Measurements from ENCODE around the gene CELF1. TPM values are rescaled to one million over a fixed set of nuclear protein-coding genes. Genes with fewer than 3 reads are reported as not detected.

Gene CELF1
- total and polyA plus RNA-seq, 3 donors from 2014 or later = 74.3 to 208 (median 193) TPM

DNA sequence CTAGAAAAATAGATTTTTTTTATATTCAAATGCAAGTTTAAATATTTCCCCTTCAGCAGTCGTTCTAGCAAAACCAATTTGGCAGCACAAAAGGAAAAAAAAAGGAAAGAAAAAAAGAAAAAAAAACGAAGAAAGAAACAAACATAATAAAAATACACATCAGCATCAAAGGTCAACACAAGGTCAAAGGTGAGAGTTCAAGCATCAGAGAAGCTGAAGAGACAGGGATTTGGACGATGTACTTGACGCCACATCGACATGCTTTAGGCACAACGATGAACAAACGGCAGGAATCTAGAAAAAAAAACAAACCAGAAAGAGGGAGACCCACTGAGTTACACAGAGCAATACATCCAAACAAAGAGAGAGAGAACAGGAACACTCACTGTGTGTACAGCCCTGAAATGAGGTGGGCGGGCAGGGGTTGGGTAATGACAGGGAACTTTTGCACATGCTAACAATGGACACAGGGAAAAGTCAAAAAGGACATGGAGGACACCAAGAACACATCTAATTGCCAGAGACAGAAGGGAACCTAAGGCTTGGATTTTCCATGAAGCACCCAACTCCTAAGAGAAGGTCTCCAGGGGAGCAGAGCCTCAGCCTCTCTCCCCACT lies 84.2 kb downstream of the CELF1 start:
- intact Hi-C loops (cut with DNase I; ENCODE audit: low total_unique reads) = no loop called here
- peak overlapping the region in 1 of 2 donors; percentile 9 for H3K27ac ChIP-seq
- no peak overlapping the region for H3K4me3 ChIP-seq
- H3K27me3 ChIP-seq = no peaks in the 10 kb centered on the region
- no peak for TF ChIP-seq POLR2A (IDR thresholded peaks at IDR 0.05)
- TF ChIP-seq, protein P1, sequence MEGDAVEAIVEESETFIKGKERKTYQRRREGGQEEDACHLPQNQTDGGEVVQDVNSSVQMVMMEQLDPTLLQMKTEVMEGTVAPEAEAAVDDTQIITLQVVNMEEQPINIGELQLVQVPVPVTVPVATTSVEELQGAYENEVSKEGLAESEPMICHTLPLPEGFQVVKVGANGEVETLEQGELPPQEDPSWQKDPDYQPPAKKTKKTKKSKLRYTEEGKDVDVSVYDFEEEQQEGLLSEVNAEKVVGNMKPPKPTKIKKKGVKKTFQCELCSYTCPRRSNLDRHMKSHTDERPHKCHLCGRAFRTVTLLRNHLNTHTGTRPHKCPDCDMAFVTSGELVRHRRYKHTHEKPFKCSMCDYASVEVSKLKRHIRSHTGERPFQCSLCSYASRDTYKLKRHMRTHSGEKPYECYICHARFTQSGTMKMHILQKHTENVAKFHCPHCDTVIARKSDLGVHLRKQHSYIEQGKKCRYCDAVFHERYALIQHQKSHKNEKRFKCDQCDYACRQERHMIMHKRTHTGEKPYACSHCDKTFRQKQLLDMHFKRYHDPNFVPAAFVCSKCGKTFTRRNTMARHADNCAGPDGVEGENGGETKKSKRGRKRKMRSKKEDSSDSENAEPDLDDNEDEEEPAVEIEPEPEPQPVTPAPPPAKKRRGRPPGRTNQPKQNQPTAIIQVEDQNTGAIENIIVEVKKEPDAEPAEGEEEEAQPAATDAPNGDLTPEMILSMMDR (IDR thresholded peaks at IDR 0.05) = no peak
- WGBS, 2 donors = 55 to 56% methylated on average over 8 of the region's 8 CpGs
- H3K4me1 ChIP-seq = peaks cover 23% of the 10 kb centered on the region
- no peaks in the 10 kb centered on the region for H3K36me3 ChIP-seq (ENCODE audit: low read depth, missing control alignments)
- no peak for DNase-seq
- no peaks in the 10 kb centered on the region for H3K9me3 ChIP-seq

DNA sequence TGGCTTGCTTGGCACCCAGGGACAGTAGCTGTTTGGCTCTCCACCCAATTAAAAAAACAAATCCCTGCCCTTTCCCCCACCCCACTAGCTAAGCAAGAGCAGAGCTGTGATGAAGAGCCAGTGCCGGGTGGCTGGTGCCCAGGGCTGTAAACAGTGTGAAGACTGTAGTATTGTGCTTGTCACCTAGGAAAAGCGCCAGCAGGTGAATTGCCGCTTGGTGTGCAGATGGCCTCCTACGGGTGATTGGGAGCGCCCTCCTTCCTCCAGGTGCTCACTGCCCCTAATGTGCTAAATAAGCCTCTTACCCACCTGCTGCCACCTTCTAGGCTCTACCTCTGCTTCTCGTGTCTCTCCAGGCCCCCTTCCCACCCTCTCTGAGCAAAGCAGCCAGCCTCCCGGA lies 85.6 kb downstream of the CELF1 start:
- Histone ChIP-seq H3K27ac (peak overlapping the region; percentile 42 to 64), H3K4me1 (peaks cover 23% of the 10 kb centered on the region), H3K9me3 (no peaks in the 10 kb centered on the region), H3K27me3 (no peaks in the 10 kb centered on the region), H3K4me3 (no peak overlapping the region), H3K36me3 (ENCODE audit: low read depth, missing control alignments) (no peaks in the 10 kb centered on the region)
- WGBS, 2 donors = 80 to 89% methylated on average over 7 of the region's 7 CpGs
- intact Hi-C loops (cut with DNase I; ENCODE audit: low total_unique reads) = no loop called here
- DNase-seq = no peak
- TF ChIP-seq POLR2A (IDR thresholded peaks at IDR 0.05) = no peak
- TF ChIP-seq, protein P1 (IDR thresholded peaks at IDR 0.05) = no peak

DNA sequence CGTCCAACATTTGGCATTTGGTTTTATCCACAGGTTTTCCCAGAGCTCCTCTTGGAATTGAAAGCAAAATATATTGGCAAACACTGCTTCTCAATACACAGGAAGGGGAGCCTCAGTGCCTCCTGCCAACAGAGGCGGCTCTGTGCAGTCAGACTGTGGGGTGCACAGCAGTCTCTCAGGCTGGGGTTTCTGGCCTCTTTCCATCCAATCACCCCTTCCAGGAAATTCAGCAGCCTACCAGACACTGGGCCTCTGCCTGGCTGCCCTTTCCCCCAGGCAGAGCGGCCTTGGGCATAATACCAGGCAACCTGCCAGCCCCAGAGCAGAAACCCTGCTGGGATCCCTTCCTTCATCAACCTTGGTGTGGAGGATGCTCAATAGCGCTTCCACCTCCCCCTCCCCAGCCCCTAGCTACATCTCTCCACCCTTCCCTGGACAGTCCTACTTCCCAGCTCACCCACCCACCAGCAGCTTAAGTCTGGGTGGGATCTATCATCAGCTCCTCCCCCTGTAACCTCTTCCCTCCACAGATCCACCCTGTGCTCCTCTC lies 86.2 kb downstream of the CELF1 start:
- H3K27ac ChIP-seq = peak overlapping the region; percentile 42 to 64
- H3K4me1 ChIP-seq = peaks cover 23% of the 10 kb centered on the region
- 22 to 44% methylated on average over 4 of the region's 4 CpGs for WGBS, 2 donors
- H3K9me3 ChIP-seq = no peaks in the 10 kb centered on the region
- intact Hi-C loops (cut with DNase I; ENCODE audit: low total_unique reads) = no loop called here
- TF ChIP-seq POLR2A (IDR thresholded peaks at IDR 0.05) = no peak
- TF ChIP-seq, protein P1 (IDR thresholded peaks at IDR 0.05) = no peak
- no peaks in the 10 kb centered on the region for H3K27me3 ChIP-seq
- H3K4me3 ChIP-seq = no peak overlapping the region
- DNase-seq = peak; percentile 54
- no peaks in the 10 kb centered on the region for H3K36me3 ChIP-seq (ENCODE audit: low read depth, missing control alignments)

DNA sequence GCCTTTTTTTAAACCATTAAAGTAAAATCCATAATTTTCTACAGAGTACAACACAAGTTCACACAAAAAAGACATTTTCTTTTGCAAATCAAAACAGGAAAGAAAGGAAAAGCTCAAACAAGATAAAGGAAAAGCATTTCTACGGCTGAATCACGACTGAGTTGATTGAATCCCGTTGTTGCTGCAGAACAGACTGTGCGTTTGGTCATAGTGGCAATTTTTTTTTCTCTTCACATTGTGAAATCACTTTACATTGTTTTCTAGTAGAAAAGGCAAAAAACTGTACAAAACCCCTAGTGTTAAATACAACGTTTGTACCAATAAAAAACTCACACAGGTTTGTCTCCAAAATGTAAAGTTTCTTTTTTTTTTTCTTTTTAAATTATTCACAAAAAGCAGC lies 86.7 kb downstream of the CELF1 start:
- Histone ChIP-seq H3K27ac (peak overlapping the region; percentile 42 to 64), H3K27me3 (no peaks in the 10 kb centered on the region), H3K9me3 (no peaks in the 10 kb centered on the region), H3K36me3 (ENCODE audit: low read depth, missing control alignments) (no peaks in the 10 kb centered on the region), H3K4me1 (peaks cover 23% of the 10 kb centered on the region), H3K4me3 (no peak overlapping the region)
- TF ChIP-seq POLR2A (IDR thresholded peaks at IDR 0.05) = no peak
- TF ChIP-seq, protein P1 (IDR thresholded peaks at IDR 0.05) = no peak
- 30 to 33% methylated on average over 5 of the region's 5 CpGs for WGBS, 2 donors
- intact Hi-C loops (cut with DNase I; ENCODE audit: low total_unique reads) = no loop called here
- DNase-seq = no peak

DNA sequence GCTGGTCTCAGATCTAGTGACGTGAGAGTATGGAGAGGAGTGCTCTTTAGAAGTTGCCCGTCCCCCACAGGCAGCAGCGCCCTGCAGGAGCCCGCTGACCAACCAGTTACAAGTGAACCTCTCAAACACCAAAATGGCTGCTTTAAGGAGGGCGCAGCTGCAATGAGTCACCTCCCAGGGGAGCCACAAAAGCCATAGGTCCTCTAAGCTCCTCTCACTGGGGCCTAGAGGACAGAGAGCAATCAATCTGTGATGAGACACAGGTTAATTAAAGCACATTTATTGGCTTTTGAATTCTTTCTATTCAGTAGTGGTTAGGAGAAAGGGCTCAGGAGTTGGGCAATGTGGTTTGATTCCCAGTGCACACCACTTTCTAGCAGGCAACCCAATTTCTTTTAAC lies 88.4 kb downstream of the CELF1 start:
- no peaks in the 10 kb centered on the region for H3K27me3 ChIP-seq
- no peak for DNase-seq
- H3K27ac ChIP-seq = no peak overlapping the region
- H3K9me3 ChIP-seq = no peaks in the 10 kb centered on the region
- no peak for TF ChIP-seq POLR2A (IDR thresholded peaks at IDR 0.05)
- TF ChIP-seq, protein P1 (IDR thresholded peaks at IDR 0.05) = no peak
- peaks cover 23% of the 10 kb centered on the region for H3K4me1 ChIP-seq
- H3K4me3 ChIP-seq = no peak overlapping the region
- WGBS, 2 donors = 94 to 99% methylated on average over 5 of the region's 5 CpGs
- intact Hi-C loops (cut with DNase I; ENCODE audit: low total_unique reads) = no loop called here
- H3K36me3 ChIP-seq (ENCODE audit: low read depth, missing control alignments) = no peaks in the 10 kb centered on the region
